Natural killer cell (primary cell): ENCODE results near the gene TUBGCP6. TPM values are rescaled to one million over a fixed set of nuclear protein-coding genes. Genes with fewer than 3 reads are reported as not detected.

Source experiments
- ATAC-seq, 3 donors: fragments of 150-1000 bp in 2 of 3; fragments of 200-7000 bp in 1 of 3; cut with Tn5 transposase; 1 replicate in 1 of 3; 2 replicates in 2 of 3; pipeline ENCODE4 v1.10.0; 2021; ENCODE audit warnings: mild to moderate bottlenecking in 2 of 3, moderate library complexity in 2 of 3
- DNase-seq, 2 donors: peaks; one replicate each; pipeline versions ENCODE4 v3.0.0 to v3.0.0-alpha.2; 2013 to 2021; ENCODE audit warnings: mixed read lengths in 1 of 2
- H3K27ac ChIP-seq: one replicate; pipeline ENCODE4 v1.5.1; 2013; ENCODE audit warnings: mild to moderate bottlenecking, low read length
- H3K27me3 ChIP-seq: one replicate; pipeline ENCODE4 v1.6.1; 2013; ENCODE audit warnings: low read length; ENCODE audit not compliant: control insufficient read depth, insufficient read depth
- H3K36me3 ChIP-seq: one replicate; pipeline ENCODE4 v1.6.1; 2013; ENCODE audit warnings: low read length; ENCODE audit not compliant: control insufficient read depth, insufficient read depth
- H3K4me1 ChIP-seq: one replicate; pipeline ENCODE4 v1.6.1; 2013; ENCODE audit warnings: low read length; ENCODE audit not compliant: control insufficient read depth, insufficient read depth
- H3K4me3 ChIP-seq: one replicate; pipeline ENCODE4 v1.5.1; 2013; ENCODE audit warnings: low read length
- H3K9me3 ChIP-seq: one replicate; pipeline ENCODE4 v1.6.1; 2013; ENCODE audit warnings: low read length; ENCODE audit not compliant: control insufficient read depth, insufficient read depth
- H3K27ac Mint-ChIP-seq, 2 donors: one replicate each; pipeline ENCODE4 v1.8.0; 2022; ENCODE audit warnings: mild to moderate bottlenecking in 2 of 2, mixed read lengths in 2 of 2, moderate library complexity in 1 of 2
- H3K27me3 Mint-ChIP-seq, 2 donors: one replicate each; pipeline ENCODE4 v1.8.0; 2022; ENCODE audit warnings: low read depth in 2 of 2, mixed read lengths in 2 of 2
- H3K36me3 Mint-ChIP-seq: one replicate; pipeline ENCODE4 v1.8.0; 2022; ENCODE audit warnings: mixed read lengths
- H3K4me1 Mint-ChIP-seq, 2 donors: one replicate each; pipeline ENCODE4 v1.8.0; 2022; ENCODE audit warnings: mixed read lengths in 2 of 2
- H3K4me3 Mint-ChIP-seq: one replicate; pipeline ENCODE4 v1.8.0; 2022; ENCODE audit warnings: mild to moderate bottlenecking, moderate library complexity, mixed read lengths
- H3K9me3 Mint-ChIP-seq, 2 donors: one replicate each; pipeline ENCODE4 v1.8.0; 2022; ENCODE audit warnings: mixed read lengths in 2 of 2
- CTCF ChIP-seq: fragments of 200-600 bp; IDR thresholded peaks from one replicate; pipeline ENCODE4 v1.8.0; 2022; ENCODE audit warnings: antibody characterized with exemption
- WGBS: methylation state at CpG from one replicate; pipeline ENCODE4 v1.1.7; 2013; ENCODE audit warnings: missing lambda C conversion rate; ENCODE audit not compliant: insufficient coverage; 5-methylcytosine and 5-hydroxymethylcytosine counted together
- intact Hi-C: fragments of 100-400 bp; cut with micrococcal nuclease; formaldehyde crosslinking; loops from one replicate; pipeline ENCODE4 v1.14.2; 2022
- total RNA-seq, 4 donors: library from RNA; stranded (reverse); fragments of 120-200 nt in 1 of 4; gene quantifications; one replicate each; pipeline versions ENCODE4 v1.2.3 to v1.2.4, GENCODE V29; 2013 to 2022

The TUBGCP6 gene
- total RNA-seq, 3 donors from 2014 or later (not counting 1 experiment from before 2014, with no cell fraction given): 105 to 126 (median 118) TPM

GRCh38 chr22:50167689-50168489, 76.9 kb downstream of the TUBGCP6 start:
- no peaks in the 10 kb centered on the region for H3K36me3 ChIP-seq
- Mint-ChIP-seq H3K4me1 (peaks cover 0 to 14% of the 10 kb centered on the region in 2 donors), H3K36me3 (no peaks in the 10 kb centered on the region), H3K27me3 (peaks cover 25 to 34% of the 10 kb centered on the region in 2 donors), H3K9me3 (no peaks in the 10 kb centered on the region), H3K4me3 (no peak overlapping the region), H3K27ac (no peak overlapping the region)
- H3K4me3 ChIP-seq: no peak overlapping the region
- intact Hi-C loops: no loop called here
- no peaks in the 10 kb centered on the region for H3K4me1 ChIP-seq
- H3K27me3 ChIP-seq: peaks cover 19% of the 10 kb centered on the region
- H3K9me3 ChIP-seq: no peaks in the 10 kb centered on the region
- ATAC-seq (no peak), DNase-seq (no peak)
- WGBS: 80% methylated on average over 11 of the region's 11 CpGs
- TF ChIP-seq CTCF: no peak
- H3K27ac ChIP-seq: no peak overlapping the region

Other genes with a start within 250 kb of the TUBGCP6 start
- gene IL17REL, start 232.3 kb downstream of the TUBGCP6 start, total RNA-seq: not detected
- not detected for gene TTLL8, start 186.7 kb downstream of the TUBGCP6 start, total RNA-seq
- gene MLC1, start 159.6 kb downstream of the TUBGCP6 start, total RNA-seq: 10 to 100 TPM; 67.7 to 96.1 (median 73.7) TPM
- 1 to 10 TPM in 2 of 3 donors, not detected in 1; 1.0 to 1.7 TPM for gene MOV10L1, start 155.0 kb downstream of the TUBGCP6 start, total RNA-seq
- gene PANX2, start 74.3 kb downstream of the TUBGCP6 start, total RNA-seq: 1 to 10 TPM in 1 of 3 donors, under 1 TPM in 2; 0.16 to 3.4 (median 0.27) TPM
- gene TRABD, start 59.1 kb downstream of the TUBGCP6 start, total RNA-seq: 100 to 1,000 TPM; 129 to 138 (median 132) TPM
- 10 to 100 TPM; 37.3 to 45.2 (median 37.6) TPM for gene SELENOO, start 44.0 kb downstream of the TUBGCP6 start, total RNA-seq
- 100 to 1,000 TPM; 112 to 131 (median 123) TPM for gene HDAC10, start 6.2 kb upstream of the TUBGCP6 start, total RNA-seq
- gene MAPK12, start 16.7 kb upstream of the TUBGCP6 start, total RNA-seq: 1 to 10 TPM; 2.2 to 2.5 (median 2.4) TPM
- 1 to 10 TPM; 2.2 to 3.1 (median 2.2) TPM for gene MAPK11, start 25.4 kb upstream of the TUBGCP6 start, total RNA-seq
- 10 to 100 TPM in 2 of 3 donors, 1 to 10 TPM in 1; 6.0 to 34.7 (median 18.9) TPM for gene PLXNB2, start 62.6 kb upstream of the TUBGCP6 start, total RNA-seq
- gene DENND6B, start 82.0 kb upstream of the TUBGCP6 start, total RNA-seq: 1 to 10 TPM; 3.1 to 5.0 (median 4.5) TPM
- gene PPP6R2, start 98.3 kb upstream of the TUBGCP6 start, total RNA-seq: 100 to 1,000 TPM in 1 of 3 donors, 10 to 100 TPM in 2; 76.0 to 103 (median 78.1) TPM
- 100 to 1,000 TPM; 235 to 284 (median 242) TPM for gene SBF1, start 230.0 kb upstream of the TUBGCP6 start, total RNA-seq
- gene ADM2, start 236.5 kb upstream of the TUBGCP6 start, total RNA-seq: 1 to 10 TPM in 2 of 3 donors, under 1 TPM in 1; 0.26 to 2.5 (median 1.5) TPM
- under 1 TPM in 1 of 3 donors, not detected in 2; 0.23 TPM for gene MIOX, start 241.8 kb upstream of the TUBGCP6 start, total RNA-seq